OCI-LY7 (cell line): ENCODE measurements around the gene INO80E. TPM values are rescaled to one million over a fixed set of nuclear protein-coding genes. Genes with fewer than 3 reads are reported as not detected.

Experiments
- BruUV-seq: library from RNA; stranded (reverse); fragments of 400-500 nt; replicated peaks from 2 replicates; lab custom pipeline; 2021; lab: Mats Ljungman, UMichigan
- CTCF ChIA-PET: fragments of 300-600 bp; sonication (Branson Sonifier 250); formaldehyde crosslinking; loops from one replicate; lab custom pipeline; 2022; ENCODE audit warnings: antibody characterized with exemption; ENCODE audit not compliant: unreplicated experiment; lab: Charles Lee
- POLR2A ChIA-PET: fragments of 300-600 bp; sonication (Branson Sonifier 250); formaldehyde crosslinking; loops from one replicate; lab custom pipeline; 2022; ENCODE audit warnings: antibody characterized with exemption; lab: Charles Lee
- DNase-seq: peaks from one replicate; pipeline ENCODE4 v3.0.0-alpha.2; 2015; ENCODE audit warnings: low spot score
- H2AFZ ChIP-seq: fragments of 200-600 bp; sonication (generic), shearing (Covaris generic); 2 replicates; pipeline ENCODE4 v1.6.1; 2014; ENCODE audit warnings: mild to moderate bottlenecking, antibody characterized with exemption, low read length, moderate library complexity
- H3K27ac ChIP-seq: fragments of 200-600 bp; sonication (generic); 2 replicates; pipeline ENCODE4 v1.5.1; 2014; ENCODE audit warnings: mixed run types, low read depth, mild to moderate bottlenecking, moderate library complexity, low read length, inconsistent platforms; ENCODE audit not compliant: poor library complexity, severe bottlenecking
- H3K36me3 ChIP-seq: fragments of 200-600 bp; sonication (generic); 2 replicates; pipeline ENCODE4 v1.6.1; 2014; ENCODE audit warnings: mild to moderate bottlenecking, antibody characterized with exemption, low read length, moderate library complexity, mixed read lengths; ENCODE audit not compliant: insufficient read depth
- H3K4me1 ChIP-seq: fragments of 200-600 bp; sonication (generic); 2 replicates; pipeline ENCODE4 v1.5.1; 2014; ENCODE audit warnings: mild to moderate bottlenecking, low read length; ENCODE audit not compliant: insufficient read depth, poor library complexity, severe bottlenecking
- H3K4me2 ChIP-seq: fragments of 200-600 bp; sonication (generic); 2 replicates; pipeline ENCODE4 v1.6.1; 2014; ENCODE audit warnings: mild to moderate bottlenecking, low read length
- H3K4me3 ChIP-seq: fragments of 200-600 bp; sonication (generic); 2 replicates; pipeline ENCODE4 v1.5.1; 2014; ENCODE audit warnings: mild to moderate bottlenecking, low read depth, low read length; ENCODE audit not compliant: poor library complexity, severe bottlenecking
- H3K79me2 ChIP-seq: fragments of 200-600 bp; sonication (generic); 2 replicates; pipeline ENCODE4 v1.6.1; 2016; ENCODE audit warnings: low read depth, mild to moderate bottlenecking, low read length, moderate library complexity, mixed read lengths; ENCODE audit not compliant: insufficient read depth
- H3K9me2 ChIP-seq: fragments of 200-600 bp; sonication (generic); 2 replicates; pipeline ENCODE4 v1.6.1; 2016; ENCODE audit warnings: mild to moderate bottlenecking, low read length, mixed read lengths; ENCODE audit not compliant: insufficient read depth
- H3K9me3 ChIP-seq: fragments of 200-600 bp; sonication (generic); 2 replicates; pipeline ENCODE4 v1.6.1; 2014; ENCODE audit warnings: mild to moderate bottlenecking, mixed run types, low read length, mixed read lengths
- H4K20me1 ChIP-seq: fragments of 200-600 bp; sonication (generic); 2 replicates; pipeline ENCODE4 v1.6.1; 2014; ENCODE audit warnings: mild to moderate bottlenecking, antibody characterized with exemption, low read length, moderate library complexity, mixed read lengths; ENCODE audit not compliant: insufficient read depth
- CTCF ChIP-seq: fragments of 200-600 bp; sonication (generic); conservative IDR thresholded peaks from 2 replicates; pipeline ENCODE4 v1.5.1; 2014; ENCODE audit warnings: mild to moderate bottlenecking, antibody characterized with exemption, low read length, moderate library complexity, mixed read lengths
- EZH2phosphoT487 ChIP-seq: fragments of 200-600 bp; sonication (generic); IDR thresholded peaks from 2 replicates; pipeline ENCODE4 v1.6.1; 2018; ENCODE audit warnings: low read depth, borderline replicate concordance, mild to moderate bottlenecking, mixed run types, antibody characterized with exemption, low read length, moderate library complexity, mixed read lengths
- intact Hi-C: fragments of 100-400 bp; cut with micrococcal nuclease; formaldehyde crosslinking; loops from one replicate; pipeline ENCODE4 v1.10.0; 2022; ENCODE audit not compliant: unreplicated experiment
- total RNA-seq, 2 experiments: library from RNA; depleted of rRNA in 1 of 2; stranded (reverse); fragments of >200 nt in 1 of 2; shearing (Covaris generic) in 1 of 2; gene quantifications; 2 replicates each; pipeline ENCODE4 v1.2.3, GENCODE V29; 2014 to 2022

Gene INO80E
- total RNA-seq, 2 experiments from 2014 or later = 88.0 to 129 TPM

GRCh38 chr16:30006659-30007377 is 10.8 kb downstream of the INO80E start:
- Histone ChIP-seq H3K4me1 (peaks cover 2% of the 10 kb centered on the region), H4K20me1 (no peaks in the 10 kb centered on the region), H3K27ac (no peak overlapping the region), H3K4me2 (no peak overlapping the region), H3K4me3 (no peak overlapping the region), H3K9me3 (no peaks in the 10 kb centered on the region), H3K79me2 (no peaks in the 10 kb centered on the region), H3K36me3 (peaks cover 15% of the 10 kb centered on the region; the same call in 1 of the 2 replicates), H2AFZ (no peak overlapping the region), H3K9me2 (no peaks in the 10 kb centered on the region)
- DNase-seq = no peak
- CTCF ChIA-PET = no interaction called here
- TF ChIP-seq EZH2phosphoT487 (no peak), CTCF (no peak)
- no TSS peak for BruUV-seq
- POLR2A ChIA-PET = no interaction called here
- intact Hi-C loops = no loop called here

- Histone ChIP-seq H3K36me3 (peaks cover 11% of the 10 kb centered on the region; the same call in 1 of the 2 replicates), H3K9me2 (no peaks in the 10 kb centered on the region), H3K79me2 (no peaks in the 10 kb centered on the region), H4K20me1 (no peaks in the 10 kb centered on the region), H3K4me2 (no peak overlapping the region), H3K9me3 (no peaks in the 10 kb centered on the region), H3K4me3 (no peak overlapping the region), H3K4me1 (peaks cover 2% of the 10 kb centered on the region), H2AFZ (no peak overlapping the region), H3K27ac (no peak overlapping the region)
- BruUV-seq = no TSS peak
- TF ChIP-seq EZH2phosphoT487 = no peak
- CTCF ChIA-PET = no interaction called here
- POLR2A ChIA-PET = no interaction called here
- intact Hi-C loops = no loop called here
- no peak for DNase-seq
Observed at GRCh38 chr16:30007378-30007895, 11.4 kb downstream of the INO80E start.

DNA sequence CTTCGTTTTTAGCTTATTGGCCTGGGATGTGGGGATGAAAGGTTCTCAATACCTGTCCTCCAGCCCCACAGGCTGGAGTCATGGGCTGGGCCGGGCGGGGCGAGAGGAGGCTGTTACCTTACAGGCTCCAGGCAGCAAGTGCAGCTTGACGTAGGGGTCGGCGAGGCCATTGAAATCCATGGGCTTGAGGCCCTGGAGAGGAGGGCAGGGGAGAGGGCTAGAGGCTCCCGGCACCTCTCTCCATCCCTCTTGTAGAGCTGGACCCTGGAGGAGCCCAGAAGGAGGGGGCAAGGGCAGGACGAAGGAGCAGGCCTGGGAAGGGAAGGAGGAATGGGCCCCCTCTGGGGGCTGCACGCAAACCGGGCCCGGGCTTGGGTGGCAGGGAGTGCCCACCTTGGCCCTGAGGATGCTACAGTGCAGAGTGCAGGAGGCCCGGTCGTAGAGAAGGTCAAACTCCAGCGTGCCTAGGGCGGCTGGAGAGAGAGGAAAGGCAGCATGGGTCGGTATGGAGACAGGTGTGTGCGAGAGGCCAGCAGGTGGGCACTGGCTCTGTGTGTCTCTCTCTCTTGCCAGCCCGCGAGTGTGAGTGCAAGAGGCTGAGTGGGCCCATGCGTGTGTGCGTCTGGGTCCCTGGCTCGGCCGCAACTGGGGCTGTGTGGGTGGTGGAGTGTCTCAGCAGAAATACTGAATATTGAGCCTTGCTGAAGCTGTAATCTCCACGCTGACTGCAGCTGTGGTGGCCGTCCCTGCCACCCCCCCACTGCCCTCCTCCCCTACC is 13.2 kb downstream of the INO80E start:
- Histone ChIP-seq H3K4me2 (no peak overlapping the region), H3K79me2 (no peaks in the 10 kb centered on the region), H2AFZ (no peak overlapping the region), H3K27ac (no peak overlapping the region), H4K20me1 (no peaks in the 10 kb centered on the region), H3K4me3 (no peak overlapping the region), H3K4me1 (peaks cover 2% of the 10 kb centered on the region), H3K9me2 (no peaks in the 10 kb centered on the region), H3K9me3 (no peaks in the 10 kb centered on the region), H3K36me3 (peaks cover 11% of the 10 kb centered on the region; the same call in 1 of the 2 replicates)
- no peak for DNase-seq
- TF ChIP-seq EZH2phosphoT487 = no peak
- TF ChIP-seq CTCF = no peak
- ChIA-PET POLR2A (no interaction called here), CTCF (no interaction called here)
- intact Hi-C loops = no loop called here
- no TSS peak for BruUV-seq
